BJ (cell line): ENCODE data around the gene GRM7. TPM values are rescaled to one million over a fixed set of nuclear protein-coding genes. Genes with fewer than 3 reads are reported as not detected.

Source experiments
- CTCF ChIA-PET: fragments of 350-600 bp; formaldehyde crosslinking; extraction: SDS; loops from one replicate; lab custom pipeline; 2021; ENCODE audit warnings: antibody characterized with exemption, inconsistent platforms; lab: Yijun Ruan, JAX
- POLR2A ChIA-PET: fragments of 300-600 bp; sonication (Branson Sonifier 250); formaldehyde crosslinking; extraction: SDS; loops from one replicate; lab custom pipeline; 2021; ENCODE audit warnings: antibody characterized with exemption; lab: Charles Lee
- DNase-seq: peaks from one replicate; pipeline ENCODE4 v3.0.0-alpha.2; 2011; ENCODE audit warnings: low read depth
- H3K27me3 ChIP-seq: 2 replicates; pipeline ENCODE4 v1.6.0; 2011; ENCODE audit warnings: low read length; ENCODE audit not compliant: control insufficient read depth, insufficient read depth
- H3K36me3 ChIP-seq: 2 replicates; pipeline ENCODE4 v1.5.1; 2011; ENCODE audit warnings: low read length; ENCODE audit not compliant: control insufficient read depth, insufficient read depth
- H3K4me3 ChIP-seq: 2 replicates; pipeline ENCODE4 v1.5.1; 2011; ENCODE audit warnings: low read depth, mild to moderate bottlenecking, control low read depth, low read length
- polyA plus RNA-seq: library from polyadenylated mRNA; depleted of rRNA; stranded (reverse); fragments of >200 nt; gene quantifications from 2 replicates; pipeline ENCODE4 v1.2.3, GENCODE V29; 2011
- TF ChIP-seq, protein P1 (sequence below): IDR thresholded peaks from 2 replicates; pipeline ENCODE4 v1.5.1; 2011; ENCODE audit warnings: low read depth, mild to moderate bottlenecking, control low read depth, inconsistent platforms, low read length, moderate library complexity; ENCODE audit not compliant: insufficient read depth

The GRM7 gene
- polyA plus RNA-seq, 1 experiment, result not detected

DNA sequence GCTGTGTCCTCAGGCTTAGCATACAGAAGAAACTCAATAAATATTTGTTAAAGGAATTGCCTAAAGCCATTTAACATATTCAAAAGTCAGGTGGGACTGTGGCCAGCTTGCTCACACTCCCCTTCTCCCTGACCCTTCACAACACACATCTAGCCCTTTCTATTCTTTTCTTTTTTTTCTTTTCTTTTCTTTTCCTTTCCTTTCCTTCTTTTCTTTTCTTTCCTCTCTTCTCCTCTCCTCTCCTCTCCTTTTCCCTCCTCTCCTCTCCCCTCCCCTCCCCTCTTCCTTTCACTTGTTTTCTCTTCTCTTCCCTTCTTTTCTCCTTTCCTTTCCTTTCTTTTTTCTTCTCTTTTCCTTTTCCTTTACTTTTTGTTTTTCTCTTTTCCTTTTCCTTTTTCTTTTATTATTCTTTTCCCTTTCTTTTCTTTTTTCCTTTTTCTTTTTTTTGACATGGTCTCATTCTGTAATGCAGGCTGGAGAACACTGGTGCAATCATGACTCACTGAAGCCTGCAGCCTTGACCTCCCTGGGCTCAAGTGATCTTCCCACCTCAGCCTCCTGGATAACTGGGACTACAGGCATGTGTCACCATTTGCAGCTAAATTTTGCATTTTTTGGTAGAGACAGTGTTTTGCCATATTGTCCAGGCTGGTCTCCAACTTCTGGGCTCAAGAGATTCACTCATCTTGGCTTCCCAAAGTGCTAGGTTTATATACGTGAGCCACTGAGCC is 377.8 kb downstream of the GRM7 start:
- POLR2A ChIA-PET, result no interaction called here
- TF ChIP-seq, protein P1, sequence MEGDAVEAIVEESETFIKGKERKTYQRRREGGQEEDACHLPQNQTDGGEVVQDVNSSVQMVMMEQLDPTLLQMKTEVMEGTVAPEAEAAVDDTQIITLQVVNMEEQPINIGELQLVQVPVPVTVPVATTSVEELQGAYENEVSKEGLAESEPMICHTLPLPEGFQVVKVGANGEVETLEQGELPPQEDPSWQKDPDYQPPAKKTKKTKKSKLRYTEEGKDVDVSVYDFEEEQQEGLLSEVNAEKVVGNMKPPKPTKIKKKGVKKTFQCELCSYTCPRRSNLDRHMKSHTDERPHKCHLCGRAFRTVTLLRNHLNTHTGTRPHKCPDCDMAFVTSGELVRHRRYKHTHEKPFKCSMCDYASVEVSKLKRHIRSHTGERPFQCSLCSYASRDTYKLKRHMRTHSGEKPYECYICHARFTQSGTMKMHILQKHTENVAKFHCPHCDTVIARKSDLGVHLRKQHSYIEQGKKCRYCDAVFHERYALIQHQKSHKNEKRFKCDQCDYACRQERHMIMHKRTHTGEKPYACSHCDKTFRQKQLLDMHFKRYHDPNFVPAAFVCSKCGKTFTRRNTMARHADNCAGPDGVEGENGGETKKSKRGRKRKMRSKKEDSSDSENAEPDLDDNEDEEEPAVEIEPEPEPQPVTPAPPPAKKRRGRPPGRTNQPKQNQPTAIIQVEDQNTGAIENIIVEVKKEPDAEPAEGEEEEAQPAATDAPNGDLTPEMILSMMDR, result no peak
- Histone ChIP-seq H3K27me3 (no peaks in the 10 kb centered on the region), H3K36me3 (no peaks in the 10 kb centered on the region), H3K4me3 (no peak overlapping the region)
- CTCF ChIA-PET, result interaction anchor here (0.6 kb wide), 1 partner anchor 818 kb away, joined by 4 read pairs; no protein-coding TSS in a partner anchor
- no peak for DNase-seq

DNA sequence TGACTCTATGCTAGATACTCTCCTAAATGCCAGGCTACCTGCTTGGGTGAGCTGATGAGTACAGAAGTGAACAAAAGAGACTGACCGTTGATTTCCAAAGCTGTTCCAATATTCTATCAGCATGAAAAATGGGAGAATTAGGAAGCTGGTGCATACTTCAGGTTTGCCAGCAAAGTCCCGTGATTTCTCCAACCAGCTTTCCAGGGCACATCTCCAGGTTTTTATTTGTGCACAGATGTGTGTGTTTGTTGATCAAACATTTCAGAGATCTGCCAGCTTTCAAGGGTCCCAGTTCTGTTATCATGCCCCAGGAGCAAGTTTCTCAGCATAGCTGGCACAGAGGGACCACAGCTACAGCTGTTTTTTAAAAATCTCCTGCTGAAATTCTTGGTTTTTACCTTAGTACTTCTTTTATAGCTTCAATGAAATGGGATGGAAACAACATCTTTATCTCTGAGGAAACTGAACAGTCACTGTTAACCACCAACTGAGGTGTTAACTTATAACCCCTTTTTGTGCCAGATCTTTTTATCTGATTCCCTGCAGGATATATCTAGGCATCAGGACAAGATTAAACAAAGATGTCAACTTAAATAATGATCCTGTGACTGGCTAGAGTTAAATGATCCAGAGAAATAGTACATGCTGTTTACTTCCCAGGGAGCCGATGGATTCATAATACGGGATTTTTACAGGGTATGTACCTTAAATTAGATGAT is 380.8 kb downstream of the GRM7 start:
- Histone ChIP-seq H3K4me3 (no peak overlapping the region), H3K36me3 (no peaks in the 10 kb centered on the region), H3K27me3 (no peaks in the 10 kb centered on the region)
- ChIA-PET CTCF (interaction anchor here (0.7 kb wide), 1 partner anchor 1782 kb away, joined by 3 read pairs; no protein-coding TSS in a partner anchor), POLR2A (no interaction called here)
- TF ChIP-seq, protein P1, result no peak
- DNase-seq, result no peak

GRCh38 chr3:7242303-7242635 is 381.4 kb downstream of the GRM7 start:
- ChIA-PET POLR2A (no interaction called here), CTCF (interaction anchor here (0.7 kb wide), 1 partner anchor 1783 kb away, joined by 3 read pairs; no protein-coding TSS in a partner anchor)
- TF ChIP-seq, protein P1, result no peak
- DNase-seq, result no peak
- Histone ChIP-seq H3K4me3 (no peak overlapping the region), H3K27me3 (no peaks in the 10 kb centered on the region), H3K36me3 (no peaks in the 10 kb centered on the region)

- H3K4me3 ChIP-seq, result no peak overlapping the region
- no peaks in the 10 kb centered on the region for H3K36me3 ChIP-seq
- DNase-seq, result no peak
- CTCF ChIA-PET, result no interaction called here
- TF ChIP-seq, protein P1, result no peak
- no peaks in the 10 kb centered on the region for H3K27me3 ChIP-seq
- POLR2A ChIA-PET, result no interaction called here
These were observed 388.7 kb downstream of the GRM7 start for GRCh38 chr3:7249493-7250076.

DNA sequence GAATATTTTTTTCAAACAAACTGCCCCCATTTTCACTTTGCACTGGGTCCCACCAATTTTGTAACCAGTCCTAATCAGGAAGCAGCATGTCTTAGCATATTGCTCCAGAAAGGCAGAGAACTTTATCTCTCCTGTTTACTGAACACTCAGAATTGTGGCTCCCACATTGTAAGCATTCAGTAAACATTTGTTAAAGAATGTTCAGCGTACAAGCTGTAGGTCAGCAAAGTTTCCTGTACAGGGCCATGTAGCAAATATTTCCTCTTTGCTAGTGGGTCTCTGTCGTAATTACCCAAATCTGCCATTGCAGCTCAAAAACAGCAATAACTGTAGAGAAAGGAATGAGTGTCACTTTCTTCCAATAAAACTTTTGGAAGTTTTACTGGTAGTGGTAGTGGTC is 393.3 kb downstream of the GRM7 start:
- no peaks in the 10 kb centered on the region for H3K36me3 ChIP-seq
- no peak overlapping the region for H3K4me3 ChIP-seq
- TF ChIP-seq, protein P1, result no peak
- POLR2A ChIA-PET, result no interaction called here
- CTCF ChIA-PET, result no interaction called here
- DNase-seq, result no peak
- H3K27me3 ChIP-seq, result no peaks in the 10 kb centered on the region
